HS-5 (cell line): ENCODE measurements around the gene HLA-G.
"Not testable (repeated sequence)": the region's sequence is repeated elsewhere in the genome, so short reads cannot be mapped to it uniquely, and the experiment has no call there.

Source experiments
- DNase-seq: peaks from one replicate; pipeline ENCODE4 v3.0.0-alpha.2; 2012; ENCODE audit warnings: low read depth

The HLA-G gene

DNA sequence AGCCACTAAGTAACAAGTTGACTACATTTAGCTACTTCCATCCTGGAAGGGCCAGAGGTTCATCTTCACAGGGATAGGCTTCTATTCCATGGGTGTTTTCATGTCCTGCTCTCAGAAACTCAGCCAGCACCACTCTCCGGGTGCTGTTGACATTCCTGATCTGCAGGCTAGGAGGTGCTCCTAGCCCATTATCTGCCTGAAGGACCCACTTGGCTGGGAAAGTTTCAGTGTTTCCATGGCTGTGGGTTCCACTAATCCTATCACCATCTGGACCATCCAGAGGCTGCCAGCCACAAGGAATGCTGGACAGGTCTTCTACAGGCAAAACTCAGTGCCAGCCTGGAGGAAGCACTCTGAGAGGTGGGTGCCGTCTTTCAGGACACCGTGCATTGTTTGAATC lies 45.2 kb downstream of the HLA-G start:
- no peak for DNase-seq

- DNase-seq: no peak
These were observed 47.6 kb downstream of the HLA-G start for GRCh38 chr6:29875257-29875656.

- not testable (repeated sequence) for DNase-seq
These were observed 48.1 kb downstream of the HLA-G start for GRCh38 chr6:29875734-29876133.
